HG02623 (cell line): ENCODE measurements around the gene ACO2.
"Not testable (repeated sequence)": the region's sequence is repeated elsewhere in the genome, so short reads cannot be mapped to it uniquely, and the experiment has no call there.

Experiments
- ATAC-seq: cut with Tn5 transposase; IDR thresholded peaks from one replicate; pipeline ENCODE4 v1.9.1; 2021; ENCODE audit warnings: moderate library complexity; ENCODE audit not compliant: unreplicated experiment

ACO2 gene

DNA sequence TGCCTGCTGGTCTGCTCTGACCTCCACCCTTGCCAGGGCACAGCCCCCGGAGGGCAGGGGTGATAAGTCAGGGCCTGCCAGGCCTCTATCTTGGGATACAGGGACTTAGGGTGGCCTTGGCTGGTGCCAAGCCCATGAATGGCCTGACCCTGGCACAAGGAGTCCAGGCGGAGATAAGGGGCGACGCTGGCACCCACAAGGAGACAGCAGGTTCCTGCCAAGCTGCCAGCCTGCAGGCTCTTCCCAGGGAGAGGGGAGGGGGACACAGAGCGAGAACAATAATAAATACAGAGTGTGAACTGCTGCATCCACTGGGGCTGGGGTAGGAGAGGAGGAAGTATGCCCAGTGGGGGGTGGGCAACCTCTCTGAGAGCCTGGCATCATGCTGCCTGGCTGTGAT, 92.9 kb downstream of the ACO2 start:
- no peak for ATAC-seq

DNA sequence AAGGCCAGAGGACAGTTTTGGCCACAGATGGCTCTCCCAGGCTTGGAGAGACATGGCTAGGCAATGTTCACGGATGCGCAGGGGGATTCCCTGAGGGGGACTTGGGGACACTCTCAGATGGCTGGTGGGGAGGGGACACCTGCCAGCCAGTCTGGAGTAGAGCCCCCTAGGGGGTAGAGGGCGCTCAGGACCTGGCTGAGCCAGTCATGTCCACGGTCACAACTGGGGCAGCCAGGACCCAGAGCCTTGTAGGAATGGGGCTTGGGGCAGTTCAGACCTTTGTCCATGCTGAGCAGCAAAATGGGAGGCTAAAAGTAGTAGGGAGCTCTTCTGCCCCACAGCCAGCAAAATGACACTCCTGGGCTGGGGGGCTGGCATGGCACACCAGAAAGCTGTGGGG, 93.5 kb downstream of the ACO2 start:
- ATAC-seq: no peak

DNA sequence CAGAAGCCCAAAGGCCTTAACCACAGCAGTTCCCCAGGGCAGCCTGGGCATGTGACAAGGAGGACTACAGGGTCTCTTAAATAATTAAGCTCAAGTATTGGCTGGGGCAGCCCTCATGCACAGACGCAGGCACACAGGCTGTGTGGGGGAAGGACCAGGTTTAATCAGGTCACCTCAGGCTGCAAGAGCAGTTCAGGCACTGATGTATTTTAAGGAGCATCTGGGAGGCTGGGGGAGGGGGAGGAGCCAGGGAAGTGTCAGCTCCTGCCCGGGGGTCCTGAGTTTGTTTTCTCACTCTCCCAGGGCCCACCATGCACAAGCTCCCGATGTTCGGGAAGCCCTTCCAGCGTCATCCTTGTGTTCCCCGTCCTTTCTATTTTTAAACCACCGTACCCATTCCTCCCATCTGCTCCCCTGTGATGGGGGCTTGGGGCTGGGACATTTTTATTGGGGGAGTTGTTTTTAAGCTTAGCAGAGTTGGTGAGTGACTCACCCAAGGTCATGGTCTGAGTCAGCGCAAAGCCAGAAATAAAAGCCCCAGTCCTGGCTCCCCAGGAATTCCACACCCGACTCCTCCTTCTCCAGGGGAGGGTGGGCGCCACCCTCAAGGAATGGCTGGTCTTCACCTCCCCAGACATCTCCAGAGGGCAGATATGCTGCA, 94.3 kb downstream of the ACO2 start:
- ATAC-seq: no peak

DNA sequence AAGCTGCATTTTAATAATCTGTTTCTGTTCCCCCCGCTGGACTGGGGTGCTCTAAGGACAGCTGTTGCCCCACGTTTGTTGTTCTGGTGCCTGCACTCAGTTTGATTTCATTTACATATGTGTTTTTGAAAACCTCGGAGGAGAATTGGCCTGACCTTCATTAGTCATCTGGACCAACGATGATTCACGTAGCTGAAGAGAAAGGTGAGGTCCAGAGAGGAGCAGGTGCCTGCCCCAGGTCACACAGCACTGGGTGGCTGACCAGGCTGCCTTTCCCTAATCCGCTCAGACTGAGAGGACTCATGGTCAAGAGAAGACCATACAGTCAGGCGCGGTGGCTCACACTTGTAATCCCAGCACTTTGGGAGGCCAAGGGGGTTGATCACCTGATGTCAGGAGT, 95.6 kb downstream of the ACO2 start:
- ATAC-seq: no peak

DNA sequence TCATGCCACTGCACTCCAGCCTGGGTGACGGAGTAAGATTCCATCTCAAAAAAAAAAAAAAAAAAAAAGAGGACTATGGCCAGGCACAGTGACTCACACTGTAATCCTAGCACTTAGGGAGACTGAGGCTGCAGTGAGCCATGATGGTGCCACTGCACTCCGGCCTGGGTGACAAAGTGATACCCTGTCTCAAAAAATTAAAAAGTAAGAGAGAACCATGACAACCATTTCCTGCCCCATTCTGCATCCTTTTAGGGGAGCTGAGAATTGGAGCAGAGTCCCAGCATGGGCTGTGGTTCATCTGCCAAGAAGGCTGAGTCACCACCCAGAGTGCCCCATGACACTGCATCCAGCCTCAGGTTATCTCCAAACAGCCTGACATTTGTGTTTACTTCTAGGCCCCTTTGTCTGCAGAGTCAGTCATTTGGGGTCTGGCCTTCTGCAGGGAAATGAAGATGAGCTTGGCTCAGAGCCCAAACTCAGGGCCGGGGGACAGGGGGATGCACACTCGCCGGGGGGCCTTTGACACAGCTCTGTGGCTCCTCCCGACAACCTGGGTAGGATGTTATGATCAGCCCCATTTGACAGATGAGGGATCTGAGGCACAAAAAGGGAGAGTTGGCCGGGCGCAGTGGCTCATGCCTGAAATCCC, 96.6 kb downstream of the ACO2 start:
- no peak for ATAC-seq

DNA sequence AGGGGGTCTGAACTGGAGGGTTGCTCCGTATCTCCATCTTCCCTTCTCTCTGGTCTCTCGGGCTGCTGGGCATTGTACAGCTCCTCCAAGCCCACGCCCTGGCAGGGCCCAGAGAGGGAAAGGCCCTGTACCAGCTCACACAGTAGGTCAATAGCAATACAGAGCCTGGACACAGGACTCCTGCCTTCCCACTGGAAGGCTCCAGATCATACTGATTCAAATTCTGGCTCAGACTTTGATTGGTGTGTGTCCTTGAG, 98.5 kb downstream of the ACO2 start:
- ATAC-seq: no peak

DNA sequence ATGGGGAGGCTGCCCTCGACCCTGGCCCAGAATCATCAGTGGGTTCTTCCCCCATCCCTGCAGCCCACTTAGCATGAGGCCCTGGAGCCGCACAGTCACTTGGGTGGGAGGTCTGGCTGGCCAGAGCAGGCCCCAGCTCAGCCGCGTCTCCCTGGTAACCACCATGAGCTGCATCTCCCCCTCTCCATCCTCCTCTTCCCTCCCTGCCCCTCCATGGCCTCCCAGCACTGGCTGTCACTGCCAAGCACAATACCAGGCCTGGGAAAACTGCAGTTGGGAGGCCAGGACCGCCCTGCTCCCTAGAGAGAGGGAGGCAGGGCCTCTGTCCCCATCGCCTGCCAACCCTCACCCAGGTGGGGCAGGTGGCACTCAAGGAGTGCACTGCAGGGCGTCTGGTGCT, 99.9 kb downstream of the ACO2 start:
- no peak for ATAC-seq

DNA sequence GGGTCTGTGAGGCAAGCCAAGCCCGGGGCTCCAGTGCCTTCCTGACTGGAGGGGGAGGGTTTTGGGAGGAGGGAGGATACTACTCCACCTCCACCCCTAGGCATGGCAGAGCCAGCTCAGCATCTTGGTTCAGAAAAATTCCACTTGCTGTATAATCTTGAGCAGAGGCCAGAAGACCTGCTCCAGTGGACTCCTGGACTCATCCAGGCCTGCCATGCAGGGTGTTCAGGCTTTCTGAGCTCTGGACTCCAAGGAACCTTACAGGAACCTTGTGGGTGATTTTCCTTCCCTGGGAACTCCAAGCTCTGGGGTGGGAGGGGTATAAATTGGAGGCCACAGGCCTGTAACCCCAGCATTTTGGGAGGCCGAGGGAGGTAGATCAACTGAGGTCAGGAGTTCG, 101.3 kb downstream of the ACO2 start:
- ATAC-seq: no peak

DNA sequence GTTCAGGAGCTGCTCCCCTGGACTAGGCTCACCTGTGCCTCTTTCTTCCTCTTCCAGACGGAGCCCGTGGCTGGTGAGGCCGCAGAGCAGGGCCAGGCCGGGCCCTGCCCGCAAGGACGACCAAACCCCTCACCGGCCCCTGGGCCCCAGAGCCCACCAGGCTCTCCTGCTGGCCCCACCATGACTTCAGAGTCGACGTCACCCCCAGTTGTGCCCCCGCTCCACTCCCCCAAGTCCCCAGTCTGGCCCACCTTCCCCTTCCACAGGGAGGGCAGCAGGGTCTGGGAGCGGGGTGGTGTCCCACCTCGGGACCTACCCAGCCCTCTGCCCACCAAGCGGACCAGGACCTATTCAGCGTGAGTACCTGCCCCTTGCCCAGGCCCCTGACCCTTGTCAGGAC, 102.9 kb downstream of the ACO2 start:
- ATAC-seq: no peak

DNA sequence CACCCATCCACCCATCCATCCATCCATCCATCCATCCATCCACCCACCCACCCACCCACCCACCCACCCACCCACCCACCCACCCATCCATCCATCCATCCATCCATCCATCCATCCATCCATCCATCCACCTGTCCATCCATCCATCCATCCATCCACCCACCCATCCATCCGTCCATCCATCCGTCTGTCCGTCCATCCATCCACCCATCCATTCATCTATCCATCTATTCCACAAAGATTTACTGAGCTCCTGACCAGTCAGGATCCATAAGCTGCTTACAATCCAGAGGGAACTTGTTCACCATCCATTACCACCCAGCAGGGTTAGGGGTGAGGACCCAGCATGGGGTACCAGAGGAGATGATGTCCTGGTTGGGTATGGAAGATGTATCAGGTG, 103.4 kb downstream of the ACO2 start:
- not testable (repeated sequence) for ATAC-seq

DNA sequence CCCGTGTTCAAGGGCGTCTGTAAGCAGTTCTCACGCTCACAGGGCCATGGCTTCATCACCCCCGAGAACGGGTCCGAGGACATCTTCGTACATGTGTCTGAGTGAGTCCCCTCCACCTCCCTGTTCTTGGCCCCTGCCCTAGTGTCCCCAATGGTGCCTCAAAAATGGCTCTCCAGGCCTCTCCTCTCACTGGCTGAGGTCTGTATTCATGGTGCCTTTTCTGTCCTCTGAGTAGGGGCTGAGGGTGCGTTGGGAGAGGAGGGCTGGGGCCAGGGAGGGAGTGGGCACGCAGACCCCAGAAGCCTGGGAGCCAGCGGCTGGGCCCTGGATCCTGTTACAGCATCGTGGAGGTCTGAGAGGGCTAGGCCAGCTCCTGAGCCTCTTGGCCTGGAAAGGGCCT, 104.8 kb downstream of the ACO2 start:
- ATAC-seq: no peak

DNA sequence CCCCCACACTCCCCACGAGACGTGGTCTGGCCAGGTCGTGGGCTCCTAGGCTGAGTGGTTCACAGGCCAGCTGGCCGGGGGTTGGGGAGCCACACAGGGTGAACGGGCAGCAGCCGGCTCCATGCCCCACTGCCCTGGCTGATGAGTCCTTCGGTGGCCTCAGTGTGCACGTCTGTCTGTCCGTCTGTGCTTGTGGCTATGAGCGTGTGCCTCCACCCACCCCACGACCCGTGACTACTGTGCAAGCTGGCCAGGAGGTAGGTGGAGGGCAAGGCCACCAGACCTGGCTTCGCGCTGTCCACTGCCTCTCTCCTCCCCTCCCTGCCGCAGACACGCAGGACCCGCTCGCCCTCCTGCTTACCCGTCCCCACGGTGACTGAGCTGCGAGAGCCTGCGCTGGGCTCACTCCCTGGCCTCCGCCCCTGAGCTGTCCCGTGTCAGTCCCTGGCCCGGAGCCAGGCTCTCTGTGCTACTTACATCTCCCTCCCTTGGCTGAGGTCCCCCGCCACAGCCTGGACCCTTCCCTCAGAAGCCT, 106.0 kb downstream of the ACO2 start:
- no peak for ATAC-seq

DNA sequence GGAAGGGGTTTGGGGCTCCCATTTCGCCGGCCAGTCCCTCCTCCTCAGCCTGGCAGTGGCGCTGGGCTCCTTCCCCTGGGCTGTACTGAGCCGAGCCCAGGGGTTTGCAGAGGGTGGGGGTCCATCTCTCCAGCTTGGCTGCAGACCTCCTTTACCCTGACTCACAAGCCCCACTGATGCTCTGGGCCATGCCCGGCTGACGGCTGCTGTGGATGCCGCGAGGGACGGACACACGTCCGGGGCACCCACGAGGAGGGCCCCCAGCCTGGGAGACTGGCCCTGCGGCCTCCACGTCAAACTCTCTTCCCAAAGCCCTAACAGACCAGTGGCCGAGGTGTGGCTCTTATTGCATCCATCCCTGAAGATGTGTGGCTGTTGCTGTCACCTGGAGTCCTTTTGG, 106.6 kb downstream of the ACO2 start:
- ATAC-seq: no peak

DNA sequence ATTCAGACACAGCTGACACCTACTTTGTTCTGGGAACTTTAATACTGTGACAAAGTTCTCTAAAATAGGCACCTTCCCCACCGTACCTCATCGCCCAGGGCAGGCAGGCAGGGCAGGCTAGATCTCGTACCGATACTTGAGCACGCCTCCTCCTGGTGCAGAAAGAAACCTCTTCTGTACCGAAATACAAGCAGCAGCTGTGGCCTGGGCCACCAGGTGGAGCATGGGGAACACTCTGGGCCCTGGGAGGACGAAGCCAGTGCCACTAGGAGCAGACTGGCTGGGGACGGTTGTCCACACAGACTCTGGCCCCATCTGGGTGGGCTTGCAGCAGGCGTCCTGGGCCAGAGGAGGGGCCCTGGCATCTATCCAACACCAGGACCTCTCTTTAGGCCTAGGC, 108.0 kb downstream of the ACO2 start:
- no peak for ATAC-seq

DNA sequence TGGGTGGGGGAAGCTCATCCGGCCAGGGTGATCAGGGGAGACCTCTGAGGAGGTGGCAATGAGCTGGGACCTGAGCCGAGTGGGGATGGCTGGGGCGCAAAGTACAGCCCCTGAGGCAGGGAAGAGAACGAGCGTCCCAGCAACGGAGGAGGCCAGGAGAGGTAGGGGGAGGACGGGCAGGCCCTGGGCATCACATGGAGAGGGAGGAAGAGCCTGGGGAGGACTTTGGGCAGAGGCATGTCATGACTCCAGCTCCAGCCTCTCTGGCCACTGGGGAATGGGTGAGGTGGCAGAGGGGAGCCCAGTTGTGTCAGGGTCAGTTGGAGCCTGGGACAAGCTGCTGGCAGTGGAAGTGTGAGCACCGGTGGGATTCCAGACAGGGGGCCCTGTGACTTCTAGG, 109.2 kb downstream of the ACO2 start:
- no peak for ATAC-seq
